Measurements from ENCODE around the gene TSPYL2. TPM values are rescaled to one million over a fixed set of nuclear protein-coding genes. Genes with fewer than 3 reads are reported as not detected.

Gene TSPYL2
- total RNA-seq, 2 donors from 2014 or later: 39.9 to 44.0 TPM

GRCh38 chrX:53082773-53083616, 828 bp downstream of the TSPYL2 start:
- peak overlapping the region; percentile 89 to 94 for H3K27ac ChIP-seq
- peaks cover 14% of the 10 kb centered on the region for H3K36me3 ChIP-seq
- peak overlapping the region; percentile 56 to 71 for H3K4me3 ChIP-seq
- no peak for DNase-seq (ENCODE audit: low spot score)
- no peaks in the 10 kb centered on the region for H3K9me3 ChIP-seq
- no peaks in the 10 kb centered on the region for H3K27me3 ChIP-seq
- peaks cover 0 to 21% of the 10 kb centered on the region in 2 donors for H3K4me1 ChIP-seq
- no peak for TF ChIP-seq CTCF (IDR thresholded peaks at IDR 0.05)

GRCh38 chrX:53084043-53084570, 1.9 kb downstream of the TSPYL2 start:
- Histone ChIP-seq H3K4me1 (peaks cover 0 to 25% of the 10 kb centered on the region in 2 donors), H3K9me3 (no peaks in the 10 kb centered on the region), H3K36me3 (peaks cover 14% of the 10 kb centered on the region), H3K27me3 (no peaks in the 10 kb centered on the region), H3K4me3 (peak overlapping the region; percentile 7 to 71), H3K27ac (peak overlapping the region; percentile 89 to 94)
- no peak for TF ChIP-seq CTCF (IDR thresholded peaks at IDR 0.05)
- no peak for DNase-seq (ENCODE audit: low spot score)

GRCh38 chrX:53084863-53085262, 2.7 kb downstream of the TSPYL2 start:
- peaks cover 14% of the 10 kb centered on the region for H3K36me3 ChIP-seq
- peaks cover 0 to 25% of the 10 kb centered on the region in 2 donors for H3K4me1 ChIP-seq
- no peak for TF ChIP-seq CTCF (IDR thresholded peaks at IDR 0.05)
- peak overlapping the region in 1 of 2 donors; percentile 71 for H3K4me3 ChIP-seq
- no peaks in the 10 kb centered on the region for H3K27me3 ChIP-seq
- no peaks in the 10 kb centered on the region for H3K9me3 ChIP-seq
- H3K27ac ChIP-seq: peak overlapping the region; percentile 84 to 89
- DNase-seq (ENCODE audit: low spot score): no peak

GRCh38 chrX:53085661-53086229, 3.6 kb downstream of the TSPYL2 start:
- peak overlapping the region; percentile 84 to 89 for H3K27ac ChIP-seq
- H3K4me3 ChIP-seq: no peak overlapping the region

GRCh38 chrX:53086464-53086863, 4.3 kb downstream of the TSPYL2 start:
- no peak for DNase-seq (ENCODE audit: low spot score)
- H3K27ac ChIP-seq: peak overlapping the region; percentile 84 to 95
- peaks cover 0 to 25% of the 10 kb centered on the region in 2 donors for H3K4me1 ChIP-seq
- no peaks in the 10 kb centered on the region for H3K27me3 ChIP-seq
- no peak for TF ChIP-seq CTCF (IDR thresholded peaks at IDR 0.05)
- no peak overlapping the region for H3K4me3 ChIP-seq
- H3K36me3 ChIP-seq: peaks cover 14% of the 10 kb centered on the region
- no peaks in the 10 kb centered on the region for H3K9me3 ChIP-seq

More at GRCh38 chrX:53085661-53086229, 3.6 kb downstream of the TSPYL2 start:
- Histone ChIP-seq H3K9me3 (no peaks in the 10 kb centered on the region), H3K27me3 (no peaks in the 10 kb centered on the region), H3K36me3 (peaks cover 14% of the 10 kb centered on the region), H3K4me1 (peaks cover 0 to 25% of the 10 kb centered on the region in 2 donors)
- TF ChIP-seq CTCF (IDR thresholded peaks at IDR 0.05): no peak
- DNase-seq (ENCODE audit: low spot score): no peak
